Measurements from ENCODE around the gene GIPC2. TPM values are rescaled to one million over a fixed set of nuclear protein-coding genes. Genes with fewer than 3 reads are reported as not detected.

Gene GIPC2
- total and polyA plus RNA-seq, 9 of the 15 experiments (the other 6 are each of a cell fraction or from before 2014, with no cell fraction given), result 0.01 to 0.05 (median 0.04) TPM; not detected in 3

DNA sequence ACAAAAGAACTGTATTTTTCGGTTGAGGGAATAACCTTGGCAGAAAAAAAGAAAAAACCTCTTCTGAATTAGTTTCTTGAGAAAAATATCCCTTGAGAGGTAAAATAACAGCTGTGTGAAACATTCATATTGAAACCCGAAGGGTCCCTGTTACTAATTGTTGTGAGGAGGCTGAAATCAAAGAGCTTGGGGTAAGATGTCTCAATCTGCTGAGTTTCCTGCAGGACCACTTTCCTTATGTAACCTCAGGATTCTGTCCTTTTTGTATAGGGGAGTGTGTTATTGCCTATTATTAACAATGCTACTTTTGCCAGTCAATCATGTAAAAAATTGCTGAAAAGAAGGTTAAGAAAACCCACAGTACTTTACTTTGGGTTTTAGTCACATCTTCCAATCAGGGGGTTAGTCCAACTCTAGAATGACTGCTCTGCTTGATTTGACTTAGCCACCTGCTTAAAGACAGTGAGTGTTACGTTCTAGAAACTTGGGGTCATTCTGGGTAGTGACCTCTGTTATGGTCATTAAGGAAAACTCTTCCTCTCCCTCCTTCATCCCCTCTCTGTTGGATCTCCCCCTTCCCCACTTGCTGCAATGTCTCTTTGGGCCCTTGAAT, 138.8 kb downstream of the GIPC2 start:
- BruUV-seq (replicated peaks), result no TSS peak
- Histone ChIP-seq H3K4me1 (replicated peaks in 1 of 2; ENCODE audit: control insufficient read depth in 2 of 2, insufficient read depth in 2 of 2, low read length in 2 of 2) (no peaks in the 10 kb centered on the region), H3K9me3 (replicated peaks; ENCODE audit: control insufficient read depth, insufficient read depth, low read depth, low read length) (no peaks in the 10 kb centered on the region), H3K27me3 (ENCODE audit: control insufficient read depth in 2 of 2, insufficient read depth in 2 of 2, low read length in 2 of 2) (no peaks in the 10 kb centered on the region), H3K79me2 (ENCODE audit: control insufficient read depth, insufficient read depth, low read length) (no peaks in the 10 kb centered on the region), H3K4me3 (no peak overlapping the region), H4K20me1 (replicated peaks; ENCODE audit: control insufficient read depth, insufficient read depth, low read length) (no peaks in the 10 kb centered on the region), H3K36me3 (ENCODE audit: control insufficient read depth, insufficient read depth, low read length) (no peaks in the 10 kb centered on the region), H2AFZ (ENCODE audit: low read depth, low read length) (no peak overlapping the region), H3K27ac (ENCODE audit: extremely low read depth, low read depth, low read length) (no peak overlapping the region), H3K9ac (ENCODE audit: insufficient read depth in 1 of 2, low read depth in 2 of 2, low read length in 2 of 2) (no peak overlapping the region), H3K9me1 (ENCODE audit: control insufficient read depth, insufficient read depth, low read length) (no peaks in the 10 kb centered on the region), H3K4me2 (ENCODE audit: insufficient read depth, low read length) (no peak overlapping the region)
- in situ Hi-C loops (cut with MboI), result no loop called here
- no peak for TF ChIP-seq TARDBP (IDR thresholded peaks at IDR 0.05)
- no peak for TF ChIP-seq ZNF77 (CRISPR knock-in tag; IDR thresholded peaks at IDR 0.05)
- TF ChIP-seq MCM2 (IDR thresholded peaks at IDR 0.05; ENCODE audit: low read depth), result no peak
- TF ChIP-seq, protein P1, sequence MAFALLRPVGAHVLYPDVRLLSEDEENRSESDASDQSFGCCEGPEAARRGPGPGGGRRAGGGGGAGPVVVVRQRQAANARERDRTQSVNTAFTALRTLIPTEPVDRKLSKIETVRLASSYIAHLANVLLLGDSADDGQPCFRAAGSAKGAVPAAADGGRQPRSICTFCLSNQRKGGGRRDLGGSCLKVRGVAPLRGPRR (CRISPR knock-in tag; IDR thresholded peaks at IDR 0.05), result no peak
- no peak for TF ChIP-seq PHB2 (IDR thresholded peaks at IDR 0.05; ENCODE audit: low read depth)
- no peak for TF ChIP-seq ZNF586 (CRISPR knock-in tag; conservative IDR thresholded peaks at IDR 0.05)
- FAIRE-seq (no peak), ATAC-seq (no peak), DNase-seq (ENCODE audit: extremely low read depth in 1 of 4, low spot score in 3 of 4) (no peak)
- CTCF ChIA-PET (ENCODE audit: low intra/inter-chr PET ratio), result no interaction called here
- 0% methylated on average over 3 of the region's 3 CpGs for WGBS (ENCODE audit: insufficient coverage, low coverage, missing lambda C conversion rate)
- intact Hi-C loops (cut with micrococcal nuclease), result no loop called here
- POLR2A ChIA-PET, result no interaction called here

Small RNA genes within 50 kb of the gene (small RNA-seq; reads per million reads assigned to genes)
- gene AC103591.3 (3.9 reads per million, percentile 90 among the genes with 10 or more reads in this experiment), gene RNA5SP22 (1.6 reads per million, percentile 75 among the genes with 10 or more reads in this experiment), gene RNU6-1102P (not detected)

Other genes with a start within 250 kb of the GIPC2 start
- gene NEXN, start 157.3 kb upstream of the GIPC2 start, total RNA-seq (2014; rRNA removed), result 0.95 and 1.4 TPM in 2 replicates
- 0.76 and 1.2 TPM in 2 replicates for gene NEXN, start 157.3 kb upstream of the GIPC2 start, total RNA-seq (2014; rRNA removed; fragmentation: Illumina TruSeq; extraction: Trizol)
- 0.98 and 1.2 TPM in 2 replicates for gene NEXN, start 157.3 kb upstream of the GIPC2 start, total RNA-seq (2015; rRNA removed; fragmentation: Illumina TruSeq; extraction: Trizol)
- gene NEXN, start 157.3 kb upstream of the GIPC2 start, total RNA-seq (2021), result 0.60 and 0.92 TPM in 2 replicates
- gene NEXN, start 157.3 kb upstream of the GIPC2 start, polyA plus RNA-seq (2011; rRNA removed), result 0.07 and 0.18 TPM in 2 replicates
- gene NEXN, start 157.3 kb upstream of the GIPC2 start, polyA plus RNA-seq (2014; fragmentation: Illumina TruSeq; extraction: Trizol), result 1.2 and 1.8 TPM in 2 replicates
- under 1 TPM; 0.46 to 0.51 TPM for gene NEXN, start 157.3 kb upstream of the GIPC2 start, polyA plus RNA-seq (2014; fragmentation: Nextera tagmentation; extraction: Ambion mirVana)
- 0.86 and 0.97 TPM in 2 replicates for gene NEXN, start 157.3 kb upstream of the GIPC2 start, polyA plus RNA-seq (2014; rRNA removed)
- 182 and 192 TPM in 2 replicates for gene FUBP1, start 66.9 kb upstream of the GIPC2 start, total RNA-seq (2014; rRNA removed)
- gene FUBP1, start 66.9 kb upstream of the GIPC2 start, total RNA-seq (2014; rRNA removed; fragmentation: Illumina TruSeq; extraction: Trizol), result 253 and 279 TPM in 2 replicates
- gene FUBP1, start 66.9 kb upstream of the GIPC2 start, total RNA-seq (2015; rRNA removed; fragmentation: Illumina TruSeq; extraction: Trizol), result 234 and 254 TPM in 2 replicates
- gene FUBP1, start 66.9 kb upstream of the GIPC2 start, total RNA-seq (2021), result 195 and 199 TPM in 2 replicates
- 292 and 294 TPM in 2 replicates for gene FUBP1, start 66.9 kb upstream of the GIPC2 start, polyA plus RNA-seq (2011; rRNA removed)
- 185 and 213 TPM in 2 replicates for gene FUBP1, start 66.9 kb upstream of the GIPC2 start, polyA plus RNA-seq (2014; fragmentation: Illumina TruSeq; extraction: Trizol)
- 100 to 1,000 TPM; 104 to 170 TPM for gene FUBP1, start 66.9 kb upstream of the GIPC2 start, polyA plus RNA-seq (2014; fragmentation: Nextera tagmentation; extraction: Ambion mirVana)
- 224 and 265 TPM in 2 replicates for gene FUBP1, start 66.9 kb upstream of the GIPC2 start, polyA plus RNA-seq (2014; rRNA removed)
- 8.5 and 13.2 TPM in 2 replicates for gene DNAJB4, start 41.0 kb upstream of the GIPC2 start, total RNA-seq (2014; rRNA removed)
- gene DNAJB4, start 41.0 kb upstream of the GIPC2 start, total RNA-seq (2014; rRNA removed; fragmentation: Illumina TruSeq; extraction: Trizol), result 22.5 and 33.2 TPM in 2 replicates
- gene DNAJB4, start 41.0 kb upstream of the GIPC2 start, total RNA-seq (2015; rRNA removed; fragmentation: Illumina TruSeq; extraction: Trizol), result 18.2 and 19.8 TPM in 2 replicates
- 17.8 and 20.5 TPM in 2 replicates for gene DNAJB4, start 41.0 kb upstream of the GIPC2 start, total RNA-seq (2021)
- gene DNAJB4, start 41.0 kb upstream of the GIPC2 start, polyA plus RNA-seq (2011; rRNA removed), result 15.2 and 23.5 TPM in 2 replicates
- gene DNAJB4, start 41.0 kb upstream of the GIPC2 start, polyA plus RNA-seq (2014; fragmentation: Illumina TruSeq; extraction: Trizol), result 16.5 and 17.5 TPM in 2 replicates
- gene DNAJB4, start 41.0 kb upstream of the GIPC2 start, polyA plus RNA-seq (2014; fragmentation: Nextera tagmentation; extraction: Ambion mirVana), result 10 to 100 TPM; 18.3 to 27.7 TPM
- gene DNAJB4, start 41.0 kb upstream of the GIPC2 start, polyA plus RNA-seq (2014; rRNA removed), result 15.3 and 20.7 TPM in 2 replicates

All from K562 (cell line).